HCT116 (cell line): ENCODE data around the gene SPHK1. TPM values are rescaled to one million over a fixed set of nuclear protein-coding genes. Genes with fewer than 3 reads are reported as not detected.

Source experiments
- ATAC-seq: fragments of 200-7000 bp; cut with Tn5 transposase; 2 replicates; pipeline ENCODE4 v1.9.1; 2020; ENCODE audit warnings: mild to moderate bottlenecking, moderate library complexity
- BruUV-seq: library from RNA; stranded (reverse); fragments of 400-500 nt; replicated peaks from 2 replicates; lab custom pipeline; 2021; lab: Mats Ljungman, UMichigan
- CTCF ChIA-PET: fragments of 300-600 bp; sonication (Branson Sonifier 250); formaldehyde crosslinking; loops from one replicate; lab custom pipeline; 2021; ENCODE audit warnings: antibody characterized with exemption; lab: Charles Lee
- POLR2A ChIA-PET: fragments of 300-600, 350-600 bp; sonication (Branson Sonifier 250); formaldehyde crosslinking; loops from one replicate; lab custom pipeline; 2021; ENCODE audit warnings: antibody characterized with exemption; lab: Charles Lee
- RAD21 ChIA-PET, 2 experiments: fragments of 300-600 bp; sonication (Branson Sonifier 250); formaldehyde crosslinking; loops; one replicate each; lab custom pipeline; 2023; ENCODE audit warnings: low total read pairs in 2 of 2; ENCODE audit not compliant: uncharacterized antibody in 2 of 2, unreplicated experiment in 2 of 2, low non-redundant PET in 1 of 2; lab: Charles Lee
- DNase-seq: peaks from one replicate; pipeline ENCODE4 v3.0.0-alpha.2; 2010; ENCODE audit warnings: low read depth, low spot score
- H2AFZ ChIP-seq: fragments of 200-600 bp; shearing (Covaris generic), sonication (generic); 2 replicates; pipeline ENCODE4 v1.6.1; 2017; ENCODE audit warnings: low read depth, mixed run types, mixed read lengths, antibody characterized with exemption, low read length; ENCODE audit not compliant: poor library complexity, severe bottlenecking
- H3K27ac ChIP-seq: 2 replicates; pipeline ENCODE4 v1.5.1; 2012; ENCODE audit warnings: low read depth, low read length
- H3K27me3 ChIP-seq: fragments of 200-600 bp; sonication (generic); 2 replicates; pipeline ENCODE4 v1.6.1; 2016; ENCODE audit warnings: mixed run types, low read length, mixed read lengths; ENCODE audit not compliant: insufficient read depth
- H3K36me3 ChIP-seq, 2 experiments: fragments of 200-500 bp in 1 of 2; fragments of 200-600 bp in 1 of 2; sonication (Bioruptor generic) in 1 of 2; sonication (generic) in 1 of 2; 2 replicates each; pipeline versions ENCODE4 v1.5.1 to v1.6.1; 2014 to 2016; ENCODE audit warnings: low read length in 2 of 2, inconsistent platforms in 1 of 2, mixed read lengths in 1 of 2, mixed run types in 1 of 2; ENCODE audit not compliant: insufficient read depth in 2 of 2, control insufficient read depth in 1 of 2
- H3K4me1 ChIP-seq, 2 experiments: fragments of 200-600 bp in 1 of 2; sonication (generic) in 1 of 2; 2 replicates each; pipeline versions ENCODE4 v1.5.1 to v1.6.1; 2012 to 2017; ENCODE audit warnings: low read length in 2 of 2, inconsistent platforms in 1 of 2, mild to moderate bottlenecking in 1 of 2, mixed read lengths in 1 of 2, mixed run types in 1 of 2, moderate library complexity in 1 of 2; ENCODE audit not compliant: insufficient read depth in 2 of 2, control insufficient read depth in 1 of 2
- H3K4me2 ChIP-seq: fragments of 200-600 bp; sonication (generic); 2 replicates; pipeline ENCODE4 v1.6.1; 2017; ENCODE audit warnings: mixed run types, low read length, mixed read lengths
- H3K4me3 ChIP-seq, 2 experiments: fragments of 200-600 bp in 1 of 2; sonication (generic) in 1 of 2; replicated peaks in 1 of 2; 2 replicates each; pipeline ENCODE4 v1.5.1; 2011 to 2016; ENCODE audit warnings: low read length in 2 of 2, control low read depth in 1 of 2, low read depth in 1 of 2, mild to moderate bottlenecking in 1 of 2, mixed read lengths in 1 of 2, mixed run types in 1 of 2
- H3K79me2 ChIP-seq: fragments of 200-600 bp; sonication (generic); 2 replicates; pipeline ENCODE4 v1.6.1; 2017; ENCODE audit warnings: mild to moderate bottlenecking, mixed run types, low read length, moderate library complexity, mixed read lengths; ENCODE audit not compliant: insufficient read depth
- H3K9ac ChIP-seq: fragments of 200-600 bp; sonication (generic); 2 replicates; pipeline ENCODE4 v1.6.1; 2016; ENCODE audit warnings: low read length, mixed read lengths
- H3K9me2 ChIP-seq: fragments of 200-600 bp; sonication (generic), shearing (Covaris generic); 2 replicates; pipeline ENCODE4 v1.6.1; 2017; ENCODE audit warnings: mixed run types, mild to moderate bottlenecking, moderate library complexity; ENCODE audit not compliant: insufficient read depth
- H3K9me3 ChIP-seq, 2 experiments: fragments of 200-500 bp in 1 of 2; fragments of 200-600 bp in 1 of 2; sonication (Bioruptor generic) in 1 of 2; sonication (generic) in 1 of 2; 2 replicates each; pipeline ENCODE4 v1.6.1; 2014 to 2017; ENCODE audit warnings: low read length in 2 of 2, mixed read lengths in 2 of 2, inconsistent platforms in 1 of 2, low read depth in 1 of 2, mild to moderate bottlenecking in 1 of 2, mixed run types in 1 of 2, moderate library complexity in 1 of 2; ENCODE audit not compliant: control insufficient read depth in 1 of 2, insufficient read depth in 1 of 2
- H4K20me1 ChIP-seq: fragments of 200-600 bp; sonication (generic), shearing (Covaris generic); 2 replicates; pipeline ENCODE4 v1.6.1; 2017; ENCODE audit warnings: mixed run types, mild to moderate bottlenecking, moderate library complexity; ENCODE audit not compliant: insufficient read depth
- EZH2phosphoT487 ChIP-seq: fragments of 200-600 bp; IDR thresholded peaks from 2 replicates; pipeline ENCODE4 v1.6.1; 2018; ENCODE audit warnings: antibody characterized with exemption, borderline replicate concordance
- FOSL1 ChIP-seq: IDR thresholded peaks from 2 replicates; pipeline ENCODE4 v1.6.1; 2012; ENCODE audit warnings: low read depth
- intact Hi-C: fragments of 100-400 bp; cut with micrococcal nuclease; formaldehyde crosslinking; loops from 2 replicates; pipeline ENCODE4 v1.10.0; 2022
- total RNA-seq: library from RNA; stranded (reverse); gene quantifications from one replicate; pipeline ENCODE4 v1.2.1, GENCODE V29; 2021; ENCODE audit not compliant: unreplicated experiment
- TF ChIP-seq, protein P1 (sequence below), 3 experiments: fragments of 200-600 bp in 1 of 3; sonication (generic) in 1 of 3; IDR thresholded peaks in 2 of 3; conservative IDR thresholded peaks in 1 of 3; 2 replicates each; pipeline ENCODE4 v1.5.1; 2012 to 2017; ENCODE audit warnings: low read depth in 2 of 3, low read length in 2 of 3, antibody characterized with exemption in 1 of 3, borderline replicate concordance in 1 of 3, control low read depth in 1 of 3, mild to moderate bottlenecking in 1 of 3, mixed read lengths in 1 of 3, mixed run types in 1 of 3, moderate library complexity in 1 of 3; ENCODE audit not compliant: insufficient read depth in 1 of 3

SPHK1 gene
- total RNA-seq, 1 experiment from 2014 or later, result 4.6 TPM

DNA sequence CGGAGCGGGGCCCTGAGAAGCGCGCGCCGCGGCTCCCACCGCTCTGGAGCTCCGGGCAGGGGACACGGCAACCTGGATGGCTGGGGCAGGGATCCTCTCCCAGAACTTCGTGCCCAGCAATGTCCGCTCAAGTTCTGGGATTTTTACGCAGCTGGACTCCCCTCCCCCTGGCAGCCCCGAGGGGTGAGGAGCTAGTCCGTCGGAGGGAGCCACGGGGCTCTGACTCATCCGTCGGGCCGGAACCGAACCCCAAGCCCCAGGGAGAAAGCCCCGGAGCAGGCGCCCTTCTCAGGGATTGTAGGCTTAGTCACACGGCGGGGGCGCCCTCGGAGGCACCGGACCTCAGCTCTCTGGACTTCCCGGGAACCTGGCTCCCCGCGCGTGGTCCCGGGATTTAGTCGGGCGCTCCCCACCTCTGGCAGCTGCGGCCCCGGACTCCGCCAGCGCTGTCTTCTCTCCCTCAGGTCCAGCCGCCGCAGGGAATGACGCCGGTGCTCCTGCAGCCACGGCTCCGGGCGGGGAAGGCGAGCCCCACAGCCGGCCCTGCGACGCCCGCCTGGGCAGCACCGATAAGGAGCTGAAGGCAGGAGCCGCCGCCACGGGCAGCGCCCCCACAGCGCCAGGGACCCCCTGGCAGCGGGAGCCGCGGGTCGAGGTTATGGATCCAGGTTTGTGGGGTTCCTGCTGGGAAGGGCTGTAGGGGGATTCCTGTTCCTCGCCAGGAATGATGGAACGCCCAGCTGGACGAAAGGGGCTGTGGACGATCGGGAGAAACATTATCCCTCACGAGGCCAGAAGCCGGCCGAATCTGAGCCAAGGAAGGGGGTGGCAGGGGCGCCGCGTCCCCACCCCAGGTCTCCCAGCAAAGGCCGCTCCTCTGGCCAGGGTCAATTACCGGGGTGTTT is 830 bp downstream of the SPHK1 start:
- ATAC-seq (no peak), DNase-seq (no peak)
- Histone ChIP-seq H3K9me2 (no peaks in the 10 kb centered on the region), H3K9me3 (no peaks in the 10 kb centered on the region), H3K27ac (peak overlapping the region; percentile 45; the same call in 1 of the 2 replicates), H3K9ac (peak overlapping the region; percentile 64), H4K20me1 (no peaks in the 10 kb centered on the region), H3K36me3 (peaks cover 2 to 4% of the 10 kb centered on the region in 2 experiments; a peak in 3 of 4 replicates), H3K27me3 (peaks cover 11% of the 10 kb centered on the region; the same call in 1 of the 2 replicates), H3K4me2 (peak overlapping the region; percentile 98), H3K4me3 (peak overlapping the region; percentile 37 to 73), H3K4me1 (peaks cover 26 to 41% of the 10 kb centered on the region in 2 experiments), H2AFZ (peak overlapping the region; percentile 67), H3K79me2 (no peaks in the 10 kb centered on the region)
- ChIA-PET RAD21 (interaction anchor here (1.0 to 1.4 kb wide), 2 partner anchors 12 to 20 kb away, joined by 3 read pairs; no protein-coding TSS in a partner anchor), POLR2A (interaction anchor here (0.9 kb wide), 1 partner anchor 20 kb away, joined by 3 read pairs; no protein-coding TSS in a partner anchor), CTCF (interaction anchor here (0.8 to 4.7 kb wide), 15 partner anchors 8 to 106 kb away, joined by 3 to 42 read pairs (median 5); no protein-coding TSS in a partner anchor)
- peak; percentile 91; the same call in 1 of the 2 replicates for TF ChIP-seq EZH2phosphoT487
- TF ChIP-seq, protein P1, sequence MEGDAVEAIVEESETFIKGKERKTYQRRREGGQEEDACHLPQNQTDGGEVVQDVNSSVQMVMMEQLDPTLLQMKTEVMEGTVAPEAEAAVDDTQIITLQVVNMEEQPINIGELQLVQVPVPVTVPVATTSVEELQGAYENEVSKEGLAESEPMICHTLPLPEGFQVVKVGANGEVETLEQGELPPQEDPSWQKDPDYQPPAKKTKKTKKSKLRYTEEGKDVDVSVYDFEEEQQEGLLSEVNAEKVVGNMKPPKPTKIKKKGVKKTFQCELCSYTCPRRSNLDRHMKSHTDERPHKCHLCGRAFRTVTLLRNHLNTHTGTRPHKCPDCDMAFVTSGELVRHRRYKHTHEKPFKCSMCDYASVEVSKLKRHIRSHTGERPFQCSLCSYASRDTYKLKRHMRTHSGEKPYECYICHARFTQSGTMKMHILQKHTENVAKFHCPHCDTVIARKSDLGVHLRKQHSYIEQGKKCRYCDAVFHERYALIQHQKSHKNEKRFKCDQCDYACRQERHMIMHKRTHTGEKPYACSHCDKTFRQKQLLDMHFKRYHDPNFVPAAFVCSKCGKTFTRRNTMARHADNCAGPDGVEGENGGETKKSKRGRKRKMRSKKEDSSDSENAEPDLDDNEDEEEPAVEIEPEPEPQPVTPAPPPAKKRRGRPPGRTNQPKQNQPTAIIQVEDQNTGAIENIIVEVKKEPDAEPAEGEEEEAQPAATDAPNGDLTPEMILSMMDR (IDR thresholded peaks at IDR 0.05 in 2 of 3, conservative IDR thresholded peaks at IDR 0.05 in 1 of 3; ENCODE audit: borderline replicate concordance in 1 of 3, insufficient read depth in 1 of 3, low read depth in 2 of 3, low read length in 2 of 3), result no peak
- TF ChIP-seq FOSL1, result no peak
- BruUV-seq, result no TSS peak
- intact Hi-C loops, result loop anchor here (5.0 kb wide), 1 partner anchor 33 kb away; the partner anchor contains the start of gene PRPSAP1
